Fibroblast of lung (primary cell): ENCODE measurements around the gene LLPH.
A peak's percentile ranks its signal among the peaks of the same experiment; 100 is the strongest.

ENCODE experiments used
- EZH2 ChIP-seq: IDR thresholded peaks from 2 replicates; pipeline ENCODE4 v1.5.1; 2012; ENCODE audit warnings: low read length, control low read depth, mild to moderate bottlenecking; ENCODE audit errors: missing control alignments
- TF ChIP-seq, protein P1 (sequence below), 2 donors: IDR thresholded peaks in 1 of 2; conservative IDR thresholded peaks in 1 of 2; 1 replicate in 1 of 2; 2 replicates in 1 of 2; pipeline ENCODE4 v1.5.1; 2011 to 2012; ENCODE audit warnings: low read length in 2 of 2, control low read depth in 1 of 2, inconsistent platforms in 1 of 2, low read depth in 1 of 2, mild to moderate bottlenecking in 1 of 2

DNA sequence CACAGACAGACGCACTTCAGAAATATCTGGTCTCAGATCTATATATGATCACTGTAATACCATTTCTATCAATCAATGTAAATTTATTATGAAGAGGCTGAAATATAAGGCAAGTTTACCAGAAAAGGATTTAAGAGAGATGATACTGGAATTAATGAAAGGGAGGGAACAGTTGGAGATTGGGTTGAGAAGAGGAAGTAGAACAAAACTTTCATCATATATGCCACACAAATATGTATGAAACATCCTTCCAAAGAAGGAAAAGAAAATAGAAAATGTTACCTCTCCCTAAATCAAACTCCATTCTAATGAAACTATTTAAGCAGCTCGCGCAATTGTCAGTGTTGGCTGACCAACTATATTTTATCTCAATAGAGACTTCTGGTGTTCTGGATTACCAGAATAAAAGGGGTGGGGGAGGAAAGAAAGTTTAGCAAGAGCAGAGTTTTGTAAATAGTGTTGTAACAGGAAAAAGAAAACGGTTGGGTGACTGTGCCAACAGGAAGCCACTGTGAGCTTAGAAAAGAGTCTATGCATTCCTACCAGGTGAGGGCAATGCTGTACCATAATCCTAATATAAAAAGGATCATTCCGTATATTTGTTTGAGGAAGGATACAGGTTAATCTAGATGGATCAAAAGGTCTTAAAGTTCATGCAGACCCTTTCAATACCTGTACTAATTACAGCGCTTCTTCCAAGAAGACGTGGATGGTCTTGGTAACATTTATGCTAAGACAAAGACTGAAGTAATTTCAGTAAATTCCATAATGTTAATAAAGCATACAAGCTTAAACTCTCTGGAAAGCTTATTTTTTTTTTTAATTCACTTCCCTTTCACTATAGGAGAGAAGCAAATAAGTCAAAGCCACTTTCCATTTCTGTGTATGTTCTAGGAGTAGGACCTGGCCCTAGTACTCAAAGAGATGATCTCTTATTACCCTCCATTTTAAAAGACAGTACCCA lies 14.5 kb upstream of the LLPH start:
- TF ChIP-seq, protein P1, sequence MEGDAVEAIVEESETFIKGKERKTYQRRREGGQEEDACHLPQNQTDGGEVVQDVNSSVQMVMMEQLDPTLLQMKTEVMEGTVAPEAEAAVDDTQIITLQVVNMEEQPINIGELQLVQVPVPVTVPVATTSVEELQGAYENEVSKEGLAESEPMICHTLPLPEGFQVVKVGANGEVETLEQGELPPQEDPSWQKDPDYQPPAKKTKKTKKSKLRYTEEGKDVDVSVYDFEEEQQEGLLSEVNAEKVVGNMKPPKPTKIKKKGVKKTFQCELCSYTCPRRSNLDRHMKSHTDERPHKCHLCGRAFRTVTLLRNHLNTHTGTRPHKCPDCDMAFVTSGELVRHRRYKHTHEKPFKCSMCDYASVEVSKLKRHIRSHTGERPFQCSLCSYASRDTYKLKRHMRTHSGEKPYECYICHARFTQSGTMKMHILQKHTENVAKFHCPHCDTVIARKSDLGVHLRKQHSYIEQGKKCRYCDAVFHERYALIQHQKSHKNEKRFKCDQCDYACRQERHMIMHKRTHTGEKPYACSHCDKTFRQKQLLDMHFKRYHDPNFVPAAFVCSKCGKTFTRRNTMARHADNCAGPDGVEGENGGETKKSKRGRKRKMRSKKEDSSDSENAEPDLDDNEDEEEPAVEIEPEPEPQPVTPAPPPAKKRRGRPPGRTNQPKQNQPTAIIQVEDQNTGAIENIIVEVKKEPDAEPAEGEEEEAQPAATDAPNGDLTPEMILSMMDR (conservative IDR thresholded peaks at IDR 0.05 in 1 of 2, IDR thresholded peaks at IDR 0.05 in 1 of 2; ENCODE audit: low read depth in 1 of 2, low read length in 2 of 2) = peak; percentile 33 to 62
- TF ChIP-seq EZH2 = no peak
